Gastrocnemius medialis (tissue), 4 donors: ENCODE measurements around the gene ACOT7.

Experiments used
- CTCF ChIP-seq, 5 experiments: fragments of 450-650 bp in 3 of 5; fragments of 200-600 bp in 2 of 5; sonication (generic) in 2 of 5; IDR thresholded peaks in 4 of 5; conservative IDR thresholded peaks in 1 of 5; 1 replicate in 4 of 5; 2 replicates in 1 of 5; pipeline ENCODE4 v1.5.1; 2016 to 2019; ENCODE audit warnings: antibody characterized with exemption in 5 of 5, mild to moderate bottlenecking in 3 of 5, moderate library complexity in 3 of 5
- POLR2A ChIP-seq, 2 donors: fragments of 450-650 bp; IDR thresholded peaks; one replicate each; pipeline ENCODE4 v1.6.1; 2017; ENCODE audit warnings: antibody characterized with exemption in 2 of 2, mild to moderate bottlenecking in 2 of 2, moderate library complexity in 2 of 2

GRCh38 chr1:6285336-6285735 lies 108.2 kb downstream of the ACOT7 start:
- TF ChIP-seq CTCF (IDR thresholded peaks at IDR 0.05 in 4 of 5, conservative IDR thresholded peaks at IDR 0.05 in 1 of 5) (no peak), POLR2A (IDR thresholded peaks at IDR 0.05) (no peak)
